ENCODE results near the gene HEMGN.
A peak's percentile ranks its signal among the peaks of the same experiment; 100 is the strongest.

The HEMGN gene

GRCh38 chr9:97921959-97922724 is 15.8 kb downstream of the HEMGN start, which contains the start of gene TRMO:
TRMO (minus strand) TSS chr9:97922500; CDS start chr9:97922493, 7 bp downstream.
- no peak within 1 kb of the TSS for H4K5ac ChIP-seq (ENCODE audit: low read length)
- no CpG with 5 or more reads among the region's 54 CpGs for WGBS (ENCODE audit: extremely low coverage, insufficient coverage, low lambda C conversion rate)
- H3K27ac ChIP-seq (ENCODE audit: low read depth, low read length) = peak within 1 kb of the TSS; percentile 65
- no peak within 1 kb of the TSS for H3K4ac ChIP-seq (ENCODE audit: low read depth, low read length)
- H2BK5ac ChIP-seq (ENCODE audit: low read length) = peak within 1 kb of the TSS; percentile 40
- H2BK120ac ChIP-seq (ENCODE audit: low read depth, low read length) = no peak within 1 kb of the TSS
- no peak within 1 kb of the TSS for H2AK5ac ChIP-seq (ENCODE audit: low read length)
- peak within 1 kb of the TSS; percentile 70 for H3K18ac ChIP-seq (ENCODE audit: low read length)
- H3K56ac ChIP-seq (ENCODE audit: low read length) = peak within 1 kb of the TSS; percentile 86
- H3K23ac ChIP-seq (ENCODE audit: low read length) = no peak within 1 kb of the TSS
- H3K4me1 ChIP-seq (ENCODE audit: control insufficient read depth, low read depth, low read length) = no peaks in the 10 kb centered on the region
- H3K79me2 ChIP-seq (ENCODE audit: control insufficient read depth, insufficient read depth, low read length) = no peaks in the 10 kb centered on the region
- no peaks in the 10 kb centered on the region for H3K36me3 ChIP-seq (ENCODE audit: control insufficient read depth, insufficient read depth, low read length)
- DNase-seq = peak; percentile 98
- peak within 1 kb of the TSS; percentile 74 for H3K9ac ChIP-seq (ENCODE audit: low read length)
- no peak within 1 kb of the TSS for H4K8ac ChIP-seq (ENCODE audit: low read depth, low read length)
- H2BK15ac ChIP-seq (replicated peaks; ENCODE audit: low read depth) = no peak within 1 kb of the TSS
- H3K79me1 ChIP-seq (ENCODE audit: low read length) = no peaks in the 10 kb centered on the region
- H3K4me3 ChIP-seq (ENCODE audit: low read length) = peak within 1 kb of the TSS; percentile 59
- peak within 1 kb of the TSS; percentile 96 for H3K4me2 ChIP-seq (ENCODE audit: low read length)
- H3K27me3 ChIP-seq (ENCODE audit: insufficient read depth, low read length, poor library complexity) = no peaks in the 10 kb centered on the region

- no peak for DNase-seq
- Histone ChIP-seq H4K5ac (ENCODE audit: low read length) (no peak overlapping the region), H2AK5ac (ENCODE audit: low read length) (no peak overlapping the region), H2BK15ac (replicated peaks; ENCODE audit: low read depth) (no peak overlapping the region), H3K56ac (ENCODE audit: low read length) (no peak overlapping the region), H2BK120ac (ENCODE audit: low read depth, low read length) (no peak overlapping the region), H3K36me3 (ENCODE audit: control insufficient read depth, insufficient read depth, low read length) (no peaks in the 10 kb centered on the region), H3K27ac (ENCODE audit: low read depth, low read length) (no peak overlapping the region), H3K79me1 (ENCODE audit: low read length) (no peaks in the 10 kb centered on the region), H3K4me1 (ENCODE audit: control insufficient read depth, low read depth, low read length) (no peaks in the 10 kb centered on the region), H3K27me3 (ENCODE audit: insufficient read depth, low read length, poor library complexity) (no peaks in the 10 kb centered on the region), H2BK5ac (ENCODE audit: low read length) (no peak overlapping the region), H3K18ac (ENCODE audit: low read length) (no peak overlapping the region), H3K4me2 (ENCODE audit: low read length) (no peak overlapping the region), H3K23ac (ENCODE audit: low read length) (no peak overlapping the region), H4K8ac (ENCODE audit: low read depth, low read length) (no peak overlapping the region), H3K9ac (ENCODE audit: low read length) (no peak overlapping the region), H3K4me3 (ENCODE audit: low read length) (no peak overlapping the region), H3K4ac (ENCODE audit: low read depth, low read length) (no peak overlapping the region), H3K79me2 (ENCODE audit: control insufficient read depth, insufficient read depth, low read length) (no peaks in the 10 kb centered on the region)
These were observed 18.7 kb downstream of the HEMGN start for GRCh38 chr9:97919217-97919813.

- H3K27me3 ChIP-seq (ENCODE audit: insufficient read depth, low read length, poor library complexity) = no peaks in the 10 kb centered on the region
- no peak overlapping the region for H3K4ac ChIP-seq (ENCODE audit: low read depth, low read length)
- no peaks in the 10 kb centered on the region for H3K4me1 ChIP-seq (ENCODE audit: control insufficient read depth, low read depth, low read length)
- no peak overlapping the region for H3K9ac ChIP-seq (ENCODE audit: low read length)
- no peak overlapping the region for H2BK5ac ChIP-seq (ENCODE audit: low read length)
- H3K18ac ChIP-seq (ENCODE audit: low read length) = no peak overlapping the region
- H3K27ac ChIP-seq (ENCODE audit: low read depth, low read length) = no peak overlapping the region
- no CpG with 5 or more reads among the region's 4 CpGs for WGBS (ENCODE audit: extremely low coverage, insufficient coverage, low lambda C conversion rate)
- no peak overlapping the region for H2AK5ac ChIP-seq (ENCODE audit: low read length)
- DNase-seq = no peak
- H3K36me3 ChIP-seq (ENCODE audit: control insufficient read depth, insufficient read depth, low read length) = no peaks in the 10 kb centered on the region
- H3K4me2 ChIP-seq (ENCODE audit: low read length) = no peak overlapping the region
- no peak overlapping the region for H4K8ac ChIP-seq (ENCODE audit: low read depth, low read length)
- no peaks in the 10 kb centered on the region for H3K79me2 ChIP-seq (ENCODE audit: control insufficient read depth, insufficient read depth, low read length)
- H3K4me3 ChIP-seq (ENCODE audit: low read length) = no peak overlapping the region
- no peaks in the 10 kb centered on the region for H3K79me1 ChIP-seq (ENCODE audit: low read length)
- H3K23ac ChIP-seq (ENCODE audit: low read length) = no peak overlapping the region
- H4K5ac ChIP-seq (ENCODE audit: low read length) = no peak overlapping the region
- H3K56ac ChIP-seq (ENCODE audit: low read length) = no peak overlapping the region
- H2BK120ac ChIP-seq (ENCODE audit: low read depth, low read length) = no peak overlapping the region
- H2BK15ac ChIP-seq (replicated peaks; ENCODE audit: low read depth) = no peak overlapping the region
These were observed 19.4 kb downstream of the HEMGN start for GRCh38 chr9:97918611-97919010.

GRCh38 chr9:97911970-97912369 is 26.0 kb downstream of the HEMGN start:
- Histone ChIP-seq H3K79me1 (ENCODE audit: low read length) (no peaks in the 10 kb centered on the region), H3K56ac (ENCODE audit: low read length) (no peak overlapping the region), H2AK5ac (ENCODE audit: low read length) (no peak overlapping the region), H4K8ac (ENCODE audit: low read depth, low read length) (no peak overlapping the region), H2BK120ac (ENCODE audit: low read depth, low read length) (no peak overlapping the region), H2BK5ac (ENCODE audit: low read length) (no peak overlapping the region), H3K27me3 (ENCODE audit: insufficient read depth, low read length, poor library complexity) (no peaks in the 10 kb centered on the region), H3K4ac (ENCODE audit: low read depth, low read length) (no peak overlapping the region), H3K27ac (ENCODE audit: low read depth, low read length) (no peak overlapping the region), H3K18ac (ENCODE audit: low read length) (no peak overlapping the region), H4K5ac (ENCODE audit: low read length) (no peak overlapping the region), H3K4me3 (ENCODE audit: low read length) (no peak overlapping the region), H3K79me2 (ENCODE audit: control insufficient read depth, insufficient read depth, low read length) (no peaks in the 10 kb centered on the region), H3K4me1 (ENCODE audit: control insufficient read depth, low read depth, low read length) (no peaks in the 10 kb centered on the region), H3K23ac (ENCODE audit: low read length) (no peak overlapping the region), H3K9ac (ENCODE audit: low read length) (no peak overlapping the region), H2BK15ac (replicated peaks; ENCODE audit: low read depth) (no peak overlapping the region), H3K36me3 (ENCODE audit: control insufficient read depth, insufficient read depth, low read length) (no peaks in the 10 kb centered on the region), H3K4me2 (ENCODE audit: low read length) (no peak overlapping the region)
- WGBS (ENCODE audit: extremely low coverage, insufficient coverage, low lambda C conversion rate) = no CpG with 5 or more reads among the region's 1 CpG
- DNase-seq = peak; percentile 6

GRCh38 chr9:97911528-97911927 is 26.4 kb downstream of the HEMGN start:
- Histone ChIP-seq H3K36me3 (ENCODE audit: control insufficient read depth, insufficient read depth, low read length) (no peaks in the 10 kb centered on the region), H3K79me2 (ENCODE audit: control insufficient read depth, insufficient read depth, low read length) (no peaks in the 10 kb centered on the region), H3K4me2 (ENCODE audit: low read length) (no peak overlapping the region), H2BK120ac (ENCODE audit: low read depth, low read length) (no peak overlapping the region), H2BK15ac (replicated peaks; ENCODE audit: low read depth) (no peak overlapping the region), H3K4ac (ENCODE audit: low read depth, low read length) (no peak overlapping the region), H3K27me3 (ENCODE audit: insufficient read depth, low read length, poor library complexity) (no peaks in the 10 kb centered on the region), H3K27ac (ENCODE audit: low read depth, low read length) (no peak overlapping the region), H4K8ac (ENCODE audit: low read depth, low read length) (no peak overlapping the region), H3K56ac (ENCODE audit: low read length) (no peak overlapping the region), H3K79me1 (ENCODE audit: low read length) (no peaks in the 10 kb centered on the region), H3K23ac (ENCODE audit: low read length) (no peak overlapping the region), H3K4me1 (ENCODE audit: control insufficient read depth, low read depth, low read length) (no peaks in the 10 kb centered on the region), H2AK5ac (ENCODE audit: low read length) (no peak overlapping the region), H2BK5ac (ENCODE audit: low read length) (no peak overlapping the region), H4K5ac (ENCODE audit: low read length) (no peak overlapping the region), H3K4me3 (ENCODE audit: low read length) (no peak overlapping the region), H3K18ac (ENCODE audit: low read length) (no peak overlapping the region), H3K9ac (ENCODE audit: low read length) (no peak overlapping the region)
- no CpG with 5 or more reads among the region's 2 CpGs for WGBS (ENCODE audit: extremely low coverage, insufficient coverage, low lambda C conversion rate)
- DNase-seq = no peak
